HEK293T (cell line): ENCODE data around the gene CRCP.

ENCODE experiments used
- ARNT ChIP-seq: fragments of 450-650 bp; IDR thresholded peaks from 2 replicates; pipeline ENCODE4 v1.6.1; 2017; ENCODE audit warnings: mild to moderate bottlenecking
- BHLHE40 ChIP-seq: fragments of 450-650 bp; IDR thresholded peaks from 2 replicates; pipeline ENCODE4 v1.6.1; 2016; ENCODE audit warnings: mild to moderate bottlenecking, moderate library complexity, borderline replicate concordance
- ELF4 ChIP-seq: fragments of 450-650 bp; IDR thresholded peaks from 2 replicates; pipeline ENCODE4 v1.6.1; 2017; ENCODE audit warnings: antibody characterized with exemption
- FOXA1 ChIP-seq: fragments of 450-650 bp; IDR thresholded peaks from 2 replicates; pipeline ENCODE4 v1.6.1; 2016; ENCODE audit warnings: mild to moderate bottlenecking
- FOXK2 ChIP-seq: fragments of 450-650 bp; IDR thresholded peaks from 2 replicates; pipeline ENCODE4 v1.6.1; 2016; ENCODE audit warnings: mild to moderate bottlenecking
- FOXM1 ChIP-seq: fragments of 450-650 bp; IDR thresholded peaks from 2 replicates; pipeline ENCODE4 v1.6.1; 2017; ENCODE audit warnings: mild to moderate bottlenecking, borderline replicate concordance
- HDGF ChIP-seq: fragments of 450-650 bp; IDR thresholded peaks from 2 replicates; pipeline ENCODE4 v1.6.1; 2017; ENCODE audit warnings: antibody characterized with exemption, borderline replicate concordance
- L3MBTL2 ChIP-seq: fragments of 450-650 bp; conservative IDR thresholded peaks from 2 replicates; pipeline ENCODE4 v1.6.1; 2016; ENCODE audit warnings: mild to moderate bottlenecking
- NFRKB ChIP-seq: fragments of 450-650 bp; IDR thresholded peaks from 2 replicates; pipeline ENCODE4 v1.6.1; 2016; ENCODE audit warnings: mild to moderate bottlenecking, moderate library complexity
- SP1 ChIP-seq: fragments of 450-650 bp; IDR thresholded peaks from 2 replicates; pipeline ENCODE4 v1.6.1; 2017
- SUZ12 ChIP-seq: fragments of 450-650 bp; IDR thresholded peaks from 2 replicates; pipeline ENCODE4 v1.6.1; 2016; ENCODE audit warnings: mild to moderate bottlenecking
- TARDBP ChIP-seq: fragments of 450-650 bp; IDR thresholded peaks from 2 replicates; pipeline ENCODE4 v1.6.1; 2016
- ZNF384 ChIP-seq: fragments of 450-650 bp; IDR thresholded peaks from 2 replicates; pipeline ENCODE4 v1.6.1; 2016
- TF ChIP-seq, protein P1 (sequence below): fragments of 450-650 bp; IDR thresholded peaks from 2 replicates; pipeline ENCODE4 v1.6.1; 2016

DNA sequence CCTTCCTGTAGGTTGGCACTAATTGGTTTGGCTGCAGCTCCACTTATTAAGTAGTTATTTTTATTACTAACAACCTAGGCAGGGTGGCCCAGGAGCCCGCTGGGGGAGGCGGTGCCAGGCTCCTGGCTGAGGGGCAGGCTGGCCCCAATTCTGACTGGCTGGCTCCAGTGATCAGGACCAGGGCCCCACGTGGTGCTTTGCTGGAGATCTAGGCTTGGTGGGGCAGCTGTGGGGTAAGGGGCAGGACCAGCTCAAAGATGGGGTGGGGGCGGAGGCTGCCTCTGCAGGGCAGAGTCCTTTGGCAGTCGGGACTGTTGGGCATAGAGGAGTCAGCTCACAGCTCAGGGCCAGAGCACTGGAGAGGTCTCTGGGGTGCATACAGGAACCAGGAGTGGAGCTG, 36.6 kb upstream of the CRCP start:
- no peak for TF ChIP-seq SUZ12
- no peak for TF ChIP-seq BHLHE40
- no peak for TF ChIP-seq NFRKB
- no peak for TF ChIP-seq ELF4
- TF ChIP-seq FOXA1 = no peak
- TF ChIP-seq FOXM1 = no peak
- no peak for TF ChIP-seq SP1
- TF ChIP-seq, protein P1, sequence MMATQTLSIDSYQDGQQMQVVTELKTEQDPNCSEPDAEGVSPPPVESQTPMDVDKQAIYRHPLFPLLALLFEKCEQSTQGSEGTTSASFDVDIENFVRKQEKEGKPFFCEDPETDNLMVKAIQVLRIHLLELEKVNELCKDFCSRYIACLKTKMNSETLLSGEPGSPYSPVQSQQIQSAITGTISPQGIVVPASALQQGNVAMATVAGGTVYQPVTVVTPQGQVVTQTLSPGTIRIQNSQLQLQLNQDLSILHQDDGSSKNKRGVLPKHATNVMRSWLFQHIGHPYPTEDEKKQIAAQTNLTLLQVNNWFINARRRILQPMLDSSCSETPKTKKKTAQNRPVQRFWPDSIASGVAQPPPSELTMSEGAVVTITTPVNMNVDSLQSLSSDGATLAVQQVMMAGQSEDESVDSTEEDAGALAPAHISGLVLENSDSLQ = no peak
- TF ChIP-seq HDGF = no peak
- TF ChIP-seq L3MBTL2 = no peak
- no peak for TF ChIP-seq ZNF384
- TF ChIP-seq TARDBP = no peak
- TF ChIP-seq ARNT = no peak
- no peak for TF ChIP-seq FOXK2
